Colonic mucosa (tissue), 4 donors: ENCODE results near the gene COL27A1. TPM values are rescaled to one million over a fixed set of nuclear protein-coding genes. Genes with fewer than 3 reads are reported as not detected.

Experiments used
- DNase-seq: peaks from one replicate; pipeline ENCODE4 v3.0.0-alpha.2; 2020
- H3K27ac ChIP-seq: fragments of 200-600 bp; one replicate; pipeline ENCODE4 v1.8.0; 2021
- H3K27me3 ChIP-seq: fragments of 200-600 bp; one replicate; pipeline ENCODE4 v1.8.0; 2021
- H3K36me3 ChIP-seq: fragments of 200-600 bp; one replicate; pipeline ENCODE4 v1.8.0; 2021
- H3K4me1 ChIP-seq: fragments of 200-600 bp; one replicate; pipeline ENCODE4 v1.8.0; 2021; ENCODE audit warnings: mild to moderate bottlenecking
- H3K4me3 ChIP-seq: fragments of 200-600 bp; one replicate; pipeline ENCODE4 v1.8.0; 2021
- H3K9ac ChIP-seq, 2 donors: one replicate each; pipeline ENCODE4 v1.7.0; 2013; ENCODE audit warnings: control low read depth in 2 of 2, low read depth in 2 of 2, low read length in 2 of 2
- H3K9me3 ChIP-seq: fragments of 200-600 bp; one replicate; pipeline ENCODE4 v1.8.0; 2021
- CTCF ChIP-seq: fragments of 200-600 bp; IDR thresholded peaks from one replicate; pipeline ENCODE4 v1.8.0; 2022; ENCODE audit warnings: antibody characterized with exemption, mild to moderate bottlenecking
- intact Hi-C: fragments of 100-400 bp; cut with DNase I; formaldehyde crosslinking; loops from one replicate; pipeline ENCODE4 v1.14.1; 2022
- total RNA-seq, 2 donors: library from RNA; stranded (reverse); fragmentation: NEBNext Ultra II Directional in 1 of 2; extraction: Animal tissue kit (Norgen Biotek cat#: 25700) in 1 of 2; gene quantifications; one replicate each; pipeline ENCODE4 v1.2.1, GENCODE V29; 2021
- donor health status: healthy.
- donor health status: DM: no; HTN: no; CAD: no.
- donor health status: DM: no; HTN: no; CAD: no.

The COL27A1 gene
- total RNA-seq, 2 donors from 2014 or later = 2.9 to 4.2 TPM

- H3K27me3 ChIP-seq = no peaks in the 10 kb centered on the region
- no peak for TF ChIP-seq CTCF
- no peaks in the 10 kb centered on the region for H3K36me3 ChIP-seq
- no peaks in the 10 kb centered on the region for H3K4me1 ChIP-seq
- no peak overlapping the region for H3K27ac ChIP-seq
- DNase-seq = no peak
- H3K9me3 ChIP-seq = no peaks in the 10 kb centered on the region
- no peak overlapping the region for H3K9ac ChIP-seq
- no peak overlapping the region for H3K4me3 ChIP-seq
- intact Hi-C loops = no loop called here
These were observed 108.6 kb downstream of the COL27A1 start for GRCh38 chr9:114263853-114264510.

- Histone ChIP-seq H3K27me3 (no peaks in the 10 kb centered on the region), H3K36me3 (no peaks in the 10 kb centered on the region), H3K9me3 (no peaks in the 10 kb centered on the region), H3K27ac (no peak overlapping the region), H3K4me1 (no peaks in the 10 kb centered on the region), H3K4me3 (no peak overlapping the region), H3K9ac (no peak overlapping the region)
- no peak for DNase-seq
- TF ChIP-seq CTCF = no peak
- intact Hi-C loops = no loop called here
These were observed 109.6 kb downstream of the COL27A1 start for GRCh38 chr9:114264806-114265550.

GRCh38 chr9:114266969-114267368 is 111.6 kb downstream of the COL27A1 start:
- Histone ChIP-seq H3K9me3 (no peaks in the 10 kb centered on the region), H3K4me3 (no peak overlapping the region), H3K27ac (no peak overlapping the region), H3K36me3 (no peaks in the 10 kb centered on the region), H3K4me1 (no peaks in the 10 kb centered on the region), H3K27me3 (no peaks in the 10 kb centered on the region), H3K9ac (no peak overlapping the region)
- no peak for TF ChIP-seq CTCF
- DNase-seq = no peak
- intact Hi-C loops = no loop called here

- Histone ChIP-seq H3K27ac (no peak overlapping the region), H3K4me3 (no peak overlapping the region), H3K9me3 (no peaks in the 10 kb centered on the region), H3K9ac (no peak overlapping the region), H3K27me3 (no peaks in the 10 kb centered on the region), H3K4me1 (no peaks in the 10 kb centered on the region), H3K36me3 (no peaks in the 10 kb centered on the region)
- intact Hi-C loops = no loop called here
- DNase-seq = no peak
- TF ChIP-seq CTCF = no peak
These were observed 113.7 kb downstream of the COL27A1 start for GRCh38 chr9:114269023-114269422.

- intact Hi-C loops = no loop called here
- Histone ChIP-seq H3K27ac (no peak overlapping the region), H3K9me3 (no peaks in the 10 kb centered on the region), H3K36me3 (no peaks in the 10 kb centered on the region), H3K4me1 (no peaks in the 10 kb centered on the region), H3K4me3 (no peak overlapping the region), H3K9ac (no peak overlapping the region), H3K27me3 (no peaks in the 10 kb centered on the region)
- no peak for DNase-seq
- TF ChIP-seq CTCF = no peak
These were observed 115.0 kb downstream of the COL27A1 start for GRCh38 chr9:114270120-114270975.
